22Rv1 (cell line): ENCODE results near the gene DISC1.

Source experiments
- H3K27ac ChIP-seq: fragments of 450-650 bp; 2 replicates; pipeline ENCODE4 v1.5.1; 2017
- CTCF ChIP-seq: fragments of 450-650 bp; IDR thresholded peaks from 2 replicates; pipeline ENCODE4 v1.5.1; 2017; ENCODE audit warnings: mild to moderate bottlenecking
- ZFX ChIP-seq: fragments of 450-650 bp; IDR thresholded peaks from 2 replicates; pipeline ENCODE4 v1.6.1; 2017; ENCODE audit warnings: antibody characterized with exemption, borderline replicate concordance

Gene DISC1

GRCh38 chr1:232057896-232058274 is 431.3 kb downstream of the DISC1 start:
- H3K27ac ChIP-seq: no peak overlapping the region
- TF ChIP-seq ZFX: no peak
- no peak for TF ChIP-seq CTCF

GRCh38 chr1:232059726-232060374 is 433.3 kb downstream of the DISC1 start:
- no peak overlapping the region for H3K27ac ChIP-seq
- no peak for TF ChIP-seq ZFX
- no peak for TF ChIP-seq CTCF

- no peak overlapping the region for H3K27ac ChIP-seq
- no peak for TF ChIP-seq ZFX
- TF ChIP-seq CTCF: no peak
These were observed 436.4 kb downstream of the DISC1 start for GRCh38 chr1:232062967-232063366.

- no peak overlapping the region for H3K27ac ChIP-seq
- TF ChIP-seq CTCF: no peak
- no peak for TF ChIP-seq ZFX
These were observed 439.9 kb downstream of the DISC1 start for GRCh38 chr1:232066521-232066920.

GRCh38 chr1:232074265-232074664 is 447.7 kb downstream of the DISC1 start:
- H3K27ac ChIP-seq: no peak overlapping the region
- TF ChIP-seq ZFX: no peak
- TF ChIP-seq CTCF: no peak

- H3K27ac ChIP-seq: no peak overlapping the region
- TF ChIP-seq CTCF (no peak), ZFX (no peak)
These were observed 451.2 kb downstream of the DISC1 start for GRCh38 chr1:232077809-232078208.

- no peak overlapping the region for H3K27ac ChIP-seq
- no peak for TF ChIP-seq ZFX
These were observed 458.1 kb downstream of the DISC1 start for GRCh38 chr1:232084584-232085223.
